ENCODE data around the gene XPO6.

- TF ChIP-seq POLR2A (IDR thresholded peaks at IDR 0.05) (no peak), POLR2AphosphoS5 (IDR thresholded peaks at IDR 0.05; ENCODE audit: insufficient read depth in 1 of 2, low read depth in 1 of 2) (no peak)
- TF ChIP-seq, protein P1, sequence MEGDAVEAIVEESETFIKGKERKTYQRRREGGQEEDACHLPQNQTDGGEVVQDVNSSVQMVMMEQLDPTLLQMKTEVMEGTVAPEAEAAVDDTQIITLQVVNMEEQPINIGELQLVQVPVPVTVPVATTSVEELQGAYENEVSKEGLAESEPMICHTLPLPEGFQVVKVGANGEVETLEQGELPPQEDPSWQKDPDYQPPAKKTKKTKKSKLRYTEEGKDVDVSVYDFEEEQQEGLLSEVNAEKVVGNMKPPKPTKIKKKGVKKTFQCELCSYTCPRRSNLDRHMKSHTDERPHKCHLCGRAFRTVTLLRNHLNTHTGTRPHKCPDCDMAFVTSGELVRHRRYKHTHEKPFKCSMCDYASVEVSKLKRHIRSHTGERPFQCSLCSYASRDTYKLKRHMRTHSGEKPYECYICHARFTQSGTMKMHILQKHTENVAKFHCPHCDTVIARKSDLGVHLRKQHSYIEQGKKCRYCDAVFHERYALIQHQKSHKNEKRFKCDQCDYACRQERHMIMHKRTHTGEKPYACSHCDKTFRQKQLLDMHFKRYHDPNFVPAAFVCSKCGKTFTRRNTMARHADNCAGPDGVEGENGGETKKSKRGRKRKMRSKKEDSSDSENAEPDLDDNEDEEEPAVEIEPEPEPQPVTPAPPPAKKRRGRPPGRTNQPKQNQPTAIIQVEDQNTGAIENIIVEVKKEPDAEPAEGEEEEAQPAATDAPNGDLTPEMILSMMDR (IDR thresholded peaks at IDR 0.05) = no peak
These were observed 60.6 kb downstream of the XPO6 start for GRCh38 chr16:28151180-28151579.
